Endodermal cell (in vitro differentiated cells): ENCODE measurements around the gene FAM72A. TPM values are rescaled to one million over a fixed set of nuclear protein-coding genes. Genes with fewer than 3 reads are reported as not detected.
A peak's percentile ranks its signal among the peaks of the same experiment; 100 is the strongest.
"Not testable (repeated sequence)": the region's sequence is repeated elsewhere in the genome, so short reads cannot be mapped to it uniquely, and the experiment has no call there.

Experiments used
- DNase-seq: peaks from one replicate; pipeline ENCODE4 v3.0.0-alpha.2; 2017
- H3K27ac ChIP-seq: 2 replicates; pipeline ENCODE4 v1.5.1; 2013; ENCODE audit warnings: mild to moderate bottlenecking, low read depth, low read length, moderate library complexity
- H3K27me3 ChIP-seq: 2 replicates; pipeline ENCODE4 v1.6.1; 2013; ENCODE audit warnings: mild to moderate bottlenecking, low read length, moderate library complexity; ENCODE audit not compliant: insufficient read depth, control insufficient read depth, poor library complexity, severe bottlenecking
- H3K36me3 ChIP-seq: 2 replicates; pipeline ENCODE4 v1.7.0; 2013; ENCODE audit warnings: mild to moderate bottlenecking, low read length, moderate library complexity; ENCODE audit not compliant: control insufficient read depth, insufficient read depth
- H3K4me1 ChIP-seq: one replicate; pipeline ENCODE4 v1.7.0; 2013; ENCODE audit warnings: low read length; ENCODE audit not compliant: control insufficient read depth, insufficient read depth
- H3K4me3 ChIP-seq: 2 replicates; pipeline ENCODE4 v1.5.1; 2013; ENCODE audit warnings: mild to moderate bottlenecking, low read length, moderate library complexity
- H3K9ac ChIP-seq: 2 replicates; pipeline ENCODE4 v1.6.1; 2013; ENCODE audit warnings: mild to moderate bottlenecking, low read length, moderate library complexity; ENCODE audit not compliant: poor library complexity, severe bottlenecking; ENCODE audit errors: extremely low read depth
- H3K9me3 ChIP-seq: 2 replicates; pipeline ENCODE4 v1.6.1; 2013; ENCODE audit warnings: mild to moderate bottlenecking, low read length, moderate library complexity; ENCODE audit not compliant: control insufficient read depth
- H3K27ac Mint-ChIP-seq: 2 replicates; pipeline ENCODE4 v1.8.0; 2020; ENCODE audit warnings: mixed read lengths
- H3K27me3 Mint-ChIP-seq: 2 replicates; pipeline ENCODE4 v1.8.0; 2021; ENCODE audit warnings: mild to moderate bottlenecking, mixed read lengths; ENCODE audit not compliant: insufficient read depth
- H3K36me3 Mint-ChIP-seq: 2 replicates; pipeline ENCODE4 v1.8.0; 2020; ENCODE audit warnings: low read depth, mixed read lengths
- H3K4me1 Mint-ChIP-seq: 2 replicates; pipeline ENCODE4 v1.8.0; 2020; ENCODE audit warnings: mixed read lengths
- H3K4me3 Mint-ChIP-seq: 2 replicates; pipeline ENCODE4 v1.8.0; 2020; ENCODE audit warnings: mild to moderate bottlenecking, moderate library complexity, mixed read lengths
- H3K9me3 Mint-ChIP-seq: 2 replicates; pipeline ENCODE4 v1.8.0; 2020; ENCODE audit warnings: mild to moderate bottlenecking, mixed read lengths
- WGBS, 2 experiments: methylation state at CpG; one replicate each; pipeline versions ENCODE4 v1.1.5 to v1.1.7; 2013; ENCODE audit warnings: missing lambda C conversion rate in 2 of 2, mixed read lengths in 1 of 2; ENCODE audit not compliant: insufficient coverage in 1 of 2, insufficient read length in 1 of 2; 5-methylcytosine and 5-hydroxymethylcytosine counted together
- long read RNA-seq, 4 experiments: library from polyadenylated mRNA in 2 of 4; library from RNA in 1 of 4; library from capped mRNA in 1 of 4; stranded (forward) in 3 of 4; unstranded in 1 of 4; transcript quantifications; one replicate each; pipeline ENCODE4 v2.0.0, GENCODE V29; 2020 to 2021; ENCODE audit warnings: inconsistent platforms in 1 of 4
- polyA plus RNA-seq, 2 experiments: library from polyadenylated mRNA; stranded (reverse); fragments of 50-300 nt; gene quantifications; one replicate each; pipeline ENCODE4 v1.2.3, GENCODE V29; 2013
- total RNA-seq, 2 donors: library from RNA; stranded (reverse); fragmentation: NEBNext Ultra II Directional in 1 of 2; extraction: Animal tissue kit (Norgen Biotek cat#: 25700) in 1 of 2; gene quantifications; 2 replicates in 1 of 2; 3 replicates in 1 of 2; pipeline ENCODE4 v1.2.1, GENCODE V29; 2021

FAM72A gene
- 10 to 100 TPM in 1 of 2 donors, 1 to 10 TPM in 1; 8.4 to 16.4 TPM for total RNA-seq
- polyA plus RNA-seq (2013, experiment 1 of 2): 17.5 TPM
- 16.9 TPM for polyA plus RNA-seq (2013, experiment 2 of 2)
- long read RNA-seq, experiment 1, partial matches to known transcripts: 0 of 6 reads
- long read RNA-seq, experiment 1, other reads (novel, unspliced or antisense): 3 of 6 reads
- long read RNA-seq, experiment 2, transcript FAM72A-202 (4 exons, 2,398 nt): major isoform, 18 of 19 reads
- long read RNA-seq, experiment 2, partial matches to known transcripts: 0 of 19 reads
- long read RNA-seq, experiment 2, other reads (novel, unspliced or antisense): 1 of 19 reads
- long read RNA-seq, experiment 3, transcript FAM72A-202 (4 exons, 2,398 nt): major isoform, 32 of 37 reads
- long read RNA-seq, experiment 3, partial matches to known transcripts: 0 of 37 reads
- long read RNA-seq, experiment 3, other reads (novel, unspliced or antisense): 3 of 37 reads
- long read RNA-seq, experiment 4, transcript FAM72A-202 (4 exons, 2,398 nt): major isoform, 11 of 18 reads
- long read RNA-seq, experiment 4, partial matches to known transcripts: 4 of 18 reads
- long read RNA-seq, experiment 4, other reads (novel, unspliced or antisense): 2 of 18 reads

DNA sequence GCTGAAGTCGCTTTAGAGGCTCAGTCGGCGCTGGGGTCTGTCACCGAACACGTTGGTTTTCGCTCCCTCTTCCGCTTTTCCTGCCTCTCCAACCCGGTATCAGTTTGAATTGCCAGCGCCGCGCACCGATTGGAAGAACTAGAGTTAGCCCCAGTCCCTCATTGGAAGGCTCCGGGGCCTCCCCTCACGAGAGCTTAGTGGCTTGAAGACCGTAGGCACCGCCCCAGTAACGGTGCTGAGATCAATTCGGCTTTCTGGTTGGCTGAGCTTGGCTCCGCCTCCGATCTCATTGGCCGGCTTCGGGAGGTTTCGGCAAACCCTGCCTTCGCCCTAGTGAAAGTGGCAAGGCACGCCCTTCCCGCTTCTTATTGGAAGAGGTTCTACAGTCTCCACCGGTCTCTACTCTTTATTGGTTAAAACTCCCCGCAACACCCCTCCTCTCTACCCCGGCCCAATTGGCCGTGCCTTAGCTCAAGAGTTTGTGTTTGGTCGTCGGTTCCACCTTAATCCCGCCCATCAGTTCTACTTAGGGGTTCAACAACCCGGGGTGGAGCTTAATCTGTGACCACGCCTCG lies at the start of gene FAM72A:
Gene FAM72A, minus strand, starts transcription at position 51 of the 575 bp plus-strand sequence. CDS start 814 bp downstream, outside the sequence.
- H3K9me3 Mint-ChIP-seq, H3K9me3 ChIP-seq, H3K4me1 Mint-ChIP-seq, H3K4me1 ChIP-seq, H3K4me3 ChIP-seq, H3K36me3 Mint-ChIP-seq, H3K27me3 ChIP-seq, H3K9ac ChIP-seq, H3K27me3 Mint-ChIP-seq, H3K36me3 ChIP-seq, H3K27ac Mint-ChIP-seq, H3K27ac ChIP-seq: not testable (repeated sequence)
- WGBS, 2 experiments: 0% methylated on average over 10 to 18 of the region's 36 CpGs
- peak within 1 kb of the TSS; percentile 67 for H3K4me3 Mint-ChIP-seq
- peak; percentile 98 for DNase-seq

DNA sequence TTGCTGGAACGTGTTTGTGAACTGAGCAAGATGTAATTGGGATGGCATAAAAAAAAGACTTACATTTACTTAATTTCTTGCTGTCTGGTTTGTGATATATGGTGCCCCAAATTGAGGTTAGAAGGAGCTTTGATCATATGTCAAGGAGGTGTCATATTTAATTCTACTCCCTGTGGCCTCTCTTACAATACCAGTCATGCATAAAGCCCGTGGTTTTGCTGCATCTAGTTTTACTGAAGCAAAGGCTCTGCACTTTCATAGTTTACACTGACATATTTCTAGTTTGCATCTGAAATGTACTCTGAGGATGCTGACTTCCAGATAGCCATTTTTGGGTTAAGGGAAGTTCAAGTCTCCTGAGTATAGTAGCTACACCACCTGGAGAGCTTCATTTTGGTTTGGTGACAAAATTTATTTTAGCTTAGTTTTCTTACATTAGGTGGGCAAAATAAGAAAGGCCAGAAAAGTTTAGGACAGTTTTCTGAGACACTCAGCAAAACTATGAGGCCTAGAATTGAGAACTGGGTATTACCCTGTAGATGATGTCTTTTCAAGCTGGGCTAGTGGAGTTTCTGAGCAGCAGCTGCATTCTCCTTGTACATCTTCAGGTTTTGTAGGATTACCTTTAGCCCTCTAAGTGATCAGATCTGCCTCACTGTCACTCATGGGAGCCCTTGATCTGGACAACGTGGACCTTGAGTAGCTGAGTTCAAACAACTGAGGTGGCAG lies 48.5 kb upstream of the FAM72A start:
- H3K27me3 ChIP-seq, H3K36me3 Mint-ChIP-seq, H3K9me3 Mint-ChIP-seq, H3K4me3 Mint-ChIP-seq, H3K9me3 ChIP-seq, H3K4me1 Mint-ChIP-seq, H3K36me3 ChIP-seq, H3K9ac ChIP-seq, H3K27ac ChIP-seq, H3K4me3 ChIP-seq, H3K27me3 Mint-ChIP-seq, H3K4me1 ChIP-seq, H3K27ac Mint-ChIP-seq, DNase-seq: not testable (repeated sequence)
- WGBS, 2 experiments: 83% methylated on average over 2 of the region's 3 CpGs; no CpG with 5 or more reads in 1 of the 2 experiments

DNA sequence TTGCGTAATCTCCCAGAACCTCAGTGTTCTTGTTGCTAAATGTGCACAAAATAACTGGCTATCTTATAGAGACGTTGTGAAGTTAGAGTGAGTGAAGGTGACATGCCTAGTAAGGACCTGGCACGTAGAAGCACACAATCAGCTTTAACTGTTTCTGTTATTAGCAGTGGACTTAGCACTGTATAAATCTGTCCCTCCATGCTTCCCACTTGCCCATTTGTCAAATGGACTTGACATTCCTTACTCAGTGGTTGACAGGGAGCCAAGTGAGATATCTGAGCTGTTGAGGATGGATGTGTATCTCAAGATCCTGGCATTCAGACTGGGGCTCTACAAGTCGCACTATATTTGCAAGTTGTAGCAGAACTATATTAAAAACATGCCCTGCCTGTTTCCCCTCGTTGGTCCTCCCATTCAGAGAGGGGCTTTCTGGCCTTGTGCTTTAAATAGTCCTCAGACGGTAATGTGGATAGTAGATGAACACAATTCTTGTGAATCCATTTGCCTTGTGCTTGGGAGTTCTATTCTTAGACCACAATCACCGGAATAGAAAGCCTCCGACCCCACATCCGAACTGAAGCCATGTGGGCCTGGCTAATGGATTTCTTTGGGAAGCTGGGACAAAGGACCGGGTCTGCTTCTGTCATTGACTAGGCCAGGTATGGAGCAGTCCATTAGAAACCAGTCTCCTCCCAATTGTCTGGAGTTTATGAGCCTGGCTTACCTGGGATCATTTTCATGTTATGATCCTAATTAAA lies 43.7 kb upstream of the FAM72A start:
- no CpG with 5 or more reads among the region's 10 CpGs for WGBS, 2 experiments
- not testable (repeated sequence) for H3K27ac ChIP-seq, H3K36me3 Mint-ChIP-seq, H3K27ac Mint-ChIP-seq, H3K4me3 Mint-ChIP-seq, H3K9me3 ChIP-seq, H3K4me1 Mint-ChIP-seq, H3K4me1 ChIP-seq, H3K4me3 ChIP-seq, DNase-seq, H3K27me3 Mint-ChIP-seq, H3K36me3 ChIP-seq, H3K27me3 ChIP-seq, H3K9ac ChIP-seq, H3K9me3 Mint-ChIP-seq

DNA sequence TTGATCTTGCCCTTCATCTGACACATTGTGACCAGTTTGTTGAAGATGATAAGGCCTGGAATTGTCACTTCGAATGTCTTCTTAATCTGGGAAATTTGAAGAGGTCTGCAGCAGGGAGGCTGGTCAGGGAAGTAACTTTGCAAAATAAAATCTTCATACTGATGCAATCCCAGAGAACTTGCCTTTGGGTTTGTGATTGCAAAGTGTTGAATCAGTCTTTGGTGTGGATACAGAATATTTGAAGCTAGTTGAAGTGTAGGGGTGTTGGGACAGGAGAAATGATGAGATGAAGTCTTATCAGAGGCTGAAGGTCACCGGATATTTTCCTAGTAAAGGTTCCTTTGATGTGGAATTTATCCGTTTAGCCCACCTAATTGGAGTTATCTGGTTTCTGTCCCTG lies 42.8 kb upstream of the FAM72A start:
- WGBS, 2 experiments: 100% methylated on average over 1 of the region's 3 CpGs; no CpG with 5 or more reads in 1 of the 2 experiments
- not testable (repeated sequence) for H3K36me3 ChIP-seq, H3K9me3 ChIP-seq, H3K36me3 Mint-ChIP-seq, H3K9me3 Mint-ChIP-seq, H3K27me3 Mint-ChIP-seq, H3K9ac ChIP-seq, H3K27ac ChIP-seq, H3K27ac Mint-ChIP-seq, H3K4me1 Mint-ChIP-seq, H3K4me3 Mint-ChIP-seq, H3K4me3 ChIP-seq, DNase-seq, H3K27me3 ChIP-seq, H3K4me1 ChIP-seq

DNA sequence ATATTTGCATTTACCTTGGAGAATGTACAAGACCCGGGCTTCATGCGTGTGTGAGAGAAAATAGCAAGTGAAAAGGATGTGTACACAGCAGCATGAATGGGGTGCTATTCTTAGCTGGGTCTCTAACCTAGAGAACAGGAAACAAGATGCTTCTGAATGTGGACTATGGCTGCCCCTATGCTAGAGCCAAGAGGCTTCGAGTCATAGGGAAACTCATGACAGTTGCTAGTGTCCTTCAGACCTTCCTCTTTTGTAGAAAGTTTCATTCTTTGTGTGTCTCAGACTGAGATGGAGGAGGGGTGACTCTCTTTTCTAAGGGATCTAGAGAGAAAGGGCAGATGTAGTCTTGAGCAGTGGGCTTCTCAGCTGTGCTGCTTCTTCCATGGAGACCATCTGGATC lies 40.7 kb upstream of the FAM72A start:
- not testable (repeated sequence) for H3K36me3 Mint-ChIP-seq, H3K27ac ChIP-seq, H3K4me3 ChIP-seq, H3K4me1 Mint-ChIP-seq, H3K9ac ChIP-seq, H3K27ac Mint-ChIP-seq, H3K9me3 ChIP-seq, DNase-seq, H3K27me3 ChIP-seq, H3K27me3 Mint-ChIP-seq, H3K9me3 Mint-ChIP-seq, H3K4me3 Mint-ChIP-seq, H3K4me1 ChIP-seq, H3K36me3 ChIP-seq
- WGBS, 2 experiments: 97 to 100% methylated on average over 1 to 3 of the region's 3 CpGs

DNA sequence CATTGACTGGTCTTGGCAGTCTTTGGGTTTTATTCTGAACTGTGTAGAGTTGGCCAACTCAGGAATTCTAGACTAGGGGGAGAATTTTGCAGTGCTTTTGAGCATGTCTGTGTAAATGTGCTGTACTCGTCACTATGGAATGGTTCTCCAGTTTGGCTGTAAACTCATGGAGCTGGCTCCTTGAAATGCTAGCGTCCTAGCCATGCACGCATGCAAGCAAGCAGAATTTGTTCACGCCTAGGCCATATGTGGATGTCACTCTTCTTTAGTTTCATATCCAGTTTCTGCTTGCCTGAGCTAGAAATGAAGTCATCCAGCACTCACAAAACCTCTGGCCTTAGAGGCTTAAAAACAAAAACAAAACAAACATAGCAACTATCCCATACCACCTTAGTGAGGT lies 37.6 kb upstream of the FAM72A start:
- not testable (repeated sequence) for H3K4me1 Mint-ChIP-seq, H3K9me3 Mint-ChIP-seq, H3K27me3 ChIP-seq, H3K4me3 Mint-ChIP-seq, H3K27ac ChIP-seq, H3K36me3 Mint-ChIP-seq, H3K9ac ChIP-seq, DNase-seq, H3K4me1 ChIP-seq, H3K36me3 ChIP-seq, H3K9me3 ChIP-seq, H3K4me3 ChIP-seq, H3K27me3 Mint-ChIP-seq, H3K27ac Mint-ChIP-seq
- 94% methylated on average over 4 of the region's 4 CpGs; no CpG with 5 or more reads in 1 of the 2 experiments for WGBS, 2 experiments
